NCI-H510A treated with DMSO at 0.1 percent for 48 hours (cell line): ENCODE data around the gene GLI1.
A peak's percentile ranks its signal among the peaks of the same experiment; 100 is the strongest.
"Not testable (repeated sequence)": the region's sequence is repeated elsewhere in the genome, so short reads cannot be mapped to it uniquely, and the experiment has no call there.

Source experiments
- DNase-seq: peaks from one replicate; lab custom pipeline; 2025; lab: John Stamatoyannopoulos, UW

The GLI1 gene

DNA sequence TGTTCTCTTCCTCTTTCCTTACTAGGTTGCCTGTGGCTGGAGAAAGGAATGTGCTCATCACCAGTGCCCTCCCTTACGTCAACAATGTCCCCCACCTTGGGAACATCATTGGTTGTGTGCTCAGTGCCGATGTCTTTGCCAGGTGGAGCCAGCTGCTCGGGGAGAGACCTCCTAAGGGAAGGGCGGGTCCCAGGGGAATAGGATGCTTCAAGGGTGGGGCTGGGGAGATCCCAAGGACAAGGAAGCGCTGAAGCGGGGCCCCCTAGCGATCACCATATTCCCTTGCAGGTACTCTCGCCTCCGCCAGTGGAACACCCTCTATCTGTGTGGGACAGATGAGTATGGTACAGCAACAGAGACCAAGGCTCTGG lies 38.5 kb downstream of the GLI1 start:
- DNase-seq: no peak

DNA sequence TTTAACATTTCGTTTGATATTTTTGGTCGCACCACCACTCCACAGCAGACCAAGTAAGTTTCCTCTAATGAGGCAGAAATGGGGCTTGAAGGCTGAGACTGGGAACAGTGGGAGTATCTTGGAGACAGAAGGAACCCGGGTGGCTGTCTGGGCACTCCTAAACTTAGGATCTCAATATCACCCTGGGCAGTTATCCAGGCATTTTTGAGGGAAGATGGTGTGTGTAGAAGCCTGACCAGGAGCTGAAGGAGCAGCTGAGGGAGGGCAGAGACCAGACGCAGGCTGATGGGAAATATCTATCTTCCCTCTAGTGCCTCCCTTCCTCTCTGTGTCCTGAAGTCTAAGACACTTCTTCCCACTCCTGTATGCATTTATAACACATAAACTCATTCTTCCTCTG lies 39.0 kb downstream of the GLI1 start:
- DNase-seq: no peak

DNA sequence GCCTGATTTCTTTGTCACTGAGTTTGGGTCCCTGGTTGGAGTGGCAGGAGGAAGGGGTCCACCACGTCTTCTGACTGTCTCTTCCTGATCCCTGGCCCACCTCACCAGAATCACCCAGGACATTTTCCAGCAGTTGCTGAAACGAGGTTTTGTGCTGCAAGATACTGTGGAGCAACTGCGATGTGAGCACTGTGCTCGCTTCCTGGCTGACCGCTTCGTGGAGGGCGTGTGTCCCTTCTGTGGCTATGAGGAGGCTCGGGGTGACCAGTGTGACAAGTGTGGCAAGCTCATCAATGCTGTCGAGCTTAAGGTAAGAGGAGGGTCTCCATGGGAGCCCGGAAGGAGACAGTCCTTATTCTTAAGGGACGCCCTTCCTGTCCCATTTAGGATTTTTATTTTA lies 40.6 kb downstream of the GLI1 start:
- no peak for DNase-seq

DNA sequence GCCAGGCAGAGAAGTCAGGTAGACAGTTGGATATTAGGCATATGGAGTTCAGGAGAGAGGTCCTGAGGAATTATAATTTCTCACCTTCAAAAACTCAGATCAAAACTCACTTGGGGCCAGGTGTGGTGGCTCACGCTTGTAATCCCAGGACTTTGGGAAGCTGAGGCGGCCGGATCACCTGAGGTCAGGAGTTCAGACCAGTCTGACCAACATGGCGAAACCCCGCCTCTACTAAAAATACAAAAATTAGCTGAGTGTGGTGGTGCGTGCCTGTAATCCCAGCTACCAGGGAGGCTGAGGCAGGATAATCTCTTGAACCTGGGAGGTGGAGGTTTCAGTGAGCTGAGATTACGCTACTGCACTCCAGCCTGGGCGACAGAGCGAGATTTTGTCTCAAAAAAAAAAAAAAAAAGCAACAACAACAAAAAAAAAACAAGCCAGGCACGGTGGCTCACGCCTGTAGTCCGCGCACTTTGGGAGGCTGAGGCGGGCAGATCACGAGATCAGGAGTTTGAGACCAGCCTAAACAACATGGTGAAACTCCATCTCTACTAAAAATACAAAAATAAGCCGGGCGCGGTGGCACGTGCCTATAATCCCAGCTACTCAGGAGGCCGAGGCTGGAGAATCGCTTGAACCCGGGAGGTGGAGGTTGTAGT lies 42.9 kb downstream of the GLI1 start:
- not testable (repeated sequence) for DNase-seq

DNA sequence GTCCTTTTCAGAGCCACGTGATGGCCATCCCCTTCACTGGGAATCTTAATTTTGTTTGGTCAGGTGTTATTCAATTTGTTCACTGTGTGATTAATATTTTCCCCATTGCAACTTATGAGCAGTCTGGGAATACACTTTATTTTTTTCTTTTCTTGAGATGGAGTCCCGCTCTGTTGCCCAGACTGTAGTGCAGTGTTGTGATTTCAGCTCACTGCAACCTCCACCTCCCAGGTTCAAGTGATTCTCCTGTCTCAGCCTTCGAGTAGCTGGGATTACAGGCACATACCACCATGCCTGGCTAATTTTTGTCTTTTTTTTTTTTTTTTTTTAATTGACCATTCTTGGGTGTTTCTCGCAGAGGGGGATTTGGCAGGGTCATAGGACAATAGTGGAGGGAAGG lies 47.0 kb downstream of the GLI1 start:
- DNase-seq: not testable (repeated sequence)

DNA sequence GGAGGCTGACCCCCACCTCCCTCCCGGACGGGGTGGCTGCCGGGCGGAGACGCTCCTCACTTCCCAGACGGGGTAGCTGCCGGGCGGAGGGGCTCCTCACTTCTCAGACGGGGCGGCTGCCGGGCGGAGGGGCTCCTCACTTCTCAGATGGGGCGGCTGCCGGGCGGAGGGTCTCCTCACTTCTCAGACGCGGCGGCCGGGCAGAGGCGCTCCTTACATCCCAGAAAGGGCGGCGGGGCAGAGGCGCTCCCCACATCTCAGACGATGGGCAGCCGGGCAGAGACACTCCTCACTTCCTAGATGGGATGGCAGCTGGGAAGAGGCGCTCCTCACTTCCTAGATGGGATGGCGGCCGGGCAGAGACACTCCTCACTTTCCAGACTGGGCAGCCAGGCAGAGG lies 48.2 kb downstream of the GLI1 start:
- DNase-seq: not testable (repeated sequence)

DNA sequence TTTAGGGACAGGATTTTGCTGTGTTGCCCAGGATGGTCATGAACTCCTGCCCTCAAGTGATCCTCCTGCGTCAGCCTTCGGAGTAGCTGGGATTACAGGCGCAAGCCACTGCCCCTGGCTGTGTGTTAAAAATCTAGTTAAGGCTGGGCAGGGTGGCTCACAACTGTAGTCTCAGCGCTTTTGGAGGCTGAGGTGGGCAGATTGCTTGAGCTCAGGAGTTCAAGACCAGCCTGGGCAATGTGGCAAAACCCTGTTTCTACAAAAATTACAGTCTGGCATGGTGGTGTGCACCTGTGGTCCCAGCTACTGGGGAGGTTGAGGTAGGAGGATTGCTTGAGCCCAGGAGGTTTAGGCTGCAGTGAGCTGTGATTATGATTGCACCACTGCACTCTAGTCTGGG lies 51.6 kb downstream of the GLI1 start:
- DNase-seq: no peak

DNA sequence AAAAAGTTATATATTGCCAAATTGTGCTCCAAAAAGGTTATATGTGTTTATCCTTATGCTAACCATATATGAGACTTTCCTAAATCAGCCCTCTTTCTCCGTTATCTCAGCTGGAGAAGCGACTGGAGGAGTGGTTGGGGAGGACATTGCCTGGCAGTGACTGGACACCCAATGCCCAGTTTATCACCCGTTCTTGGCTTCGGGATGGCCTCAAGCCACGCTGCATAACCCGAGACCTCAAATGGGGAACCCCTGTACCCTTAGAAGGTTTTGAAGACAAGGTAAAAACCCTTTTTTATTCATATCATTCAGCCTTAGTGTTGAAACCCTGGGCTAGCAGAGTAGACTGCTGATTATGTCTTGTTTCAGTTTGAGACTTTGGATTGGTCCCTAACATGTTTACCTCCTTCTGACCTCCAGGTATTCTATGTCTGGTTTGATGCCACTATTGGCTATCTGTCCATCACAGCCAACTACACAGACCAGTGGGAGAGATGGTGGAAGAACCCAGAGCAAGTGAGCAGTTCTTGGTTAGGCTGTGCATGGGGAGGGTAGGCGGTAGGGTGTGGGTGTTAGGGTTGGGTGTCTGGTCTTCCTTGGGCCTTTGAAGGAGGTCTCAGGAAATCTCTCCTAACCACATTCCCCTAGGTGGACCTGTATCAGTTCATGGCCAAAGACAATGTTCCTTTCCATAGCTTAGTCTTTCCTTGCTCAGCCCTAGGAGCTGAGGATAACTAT lies 52.2 kb downstream of the GLI1 start:
- no peak for DNase-seq

DNA sequence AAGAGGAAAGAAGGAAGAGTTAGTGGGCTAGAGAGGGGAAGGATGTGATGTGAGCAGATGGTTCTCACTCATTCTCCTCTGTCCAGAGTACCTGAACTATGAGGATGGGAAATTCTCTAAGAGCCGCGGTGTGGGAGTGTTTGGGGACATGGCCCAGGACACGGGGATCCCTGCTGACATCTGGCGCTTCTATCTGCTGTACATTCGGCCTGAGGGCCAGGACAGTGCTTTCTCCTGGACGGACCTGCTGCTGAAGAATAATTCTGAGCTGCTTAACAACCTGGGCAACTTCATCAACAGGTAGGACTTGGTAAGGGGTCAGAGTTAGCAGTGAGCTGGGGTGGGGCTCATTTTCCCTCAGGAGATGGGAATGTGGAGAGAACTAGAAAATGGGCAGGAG lies 53.1 kb downstream of the GLI1 start:
- DNase-seq: no peak

DNA sequence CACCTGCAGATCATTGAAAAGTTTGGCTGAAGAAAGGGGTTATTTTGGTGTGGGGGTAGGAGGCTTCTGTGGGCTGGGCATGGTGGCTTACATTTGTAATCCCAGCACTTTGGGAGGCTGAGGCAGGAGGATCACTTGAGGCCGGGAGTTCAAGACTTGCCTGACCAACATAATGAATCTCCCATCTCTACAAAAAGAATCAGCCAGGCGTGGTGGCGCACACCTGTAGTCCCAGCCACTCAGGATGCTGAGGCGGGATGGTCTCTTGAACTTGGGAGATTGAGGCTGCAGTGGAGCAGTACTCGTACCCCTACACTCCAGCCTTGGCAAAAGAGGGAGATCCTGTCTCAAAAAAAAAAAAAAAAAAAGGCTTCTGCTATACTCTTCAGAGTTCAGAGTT lies 53.7 kb downstream of the GLI1 start:
- DNase-seq: no peak

DNA sequence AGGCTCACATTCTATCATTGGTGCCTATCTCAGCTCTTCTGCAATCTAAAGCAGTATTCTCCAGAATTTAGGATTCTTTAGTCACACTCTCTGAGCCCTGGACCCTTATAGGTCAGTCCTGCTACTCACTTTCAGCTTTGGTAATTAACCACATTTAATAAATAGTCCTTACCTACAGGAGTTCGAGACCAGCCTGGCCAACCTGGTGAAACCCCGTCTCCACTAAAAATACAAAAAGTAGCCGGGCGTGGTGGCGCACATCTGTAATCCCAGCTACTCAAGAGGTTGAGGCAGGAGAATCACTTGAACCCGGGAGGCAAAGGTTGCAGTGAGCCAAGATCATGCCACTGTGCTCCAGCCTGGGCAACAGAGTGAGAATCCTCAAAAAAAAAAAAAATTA lies 54.1 kb downstream of the GLI1 start:
- DNase-seq: not testable (repeated sequence)

DNA sequence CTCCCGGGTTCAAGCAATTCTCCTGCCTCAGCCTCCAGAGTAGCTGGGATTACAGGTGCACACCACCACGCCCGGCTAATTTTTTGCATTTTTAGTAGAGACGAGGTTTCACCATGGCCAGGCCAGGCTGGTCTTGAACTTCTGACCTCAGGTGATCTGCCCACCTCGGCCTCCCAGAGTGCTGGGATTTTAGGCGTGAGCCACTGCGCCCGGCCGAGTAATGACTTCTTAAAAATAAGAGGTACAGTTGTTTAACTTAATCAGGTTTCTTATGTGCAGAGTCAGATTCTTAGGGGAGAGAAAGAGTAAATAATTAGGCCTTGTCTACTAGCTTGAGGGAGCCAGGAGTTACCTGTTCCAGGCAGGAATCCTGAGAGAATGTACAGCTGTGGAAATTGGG lies 54.7 kb downstream of the GLI1 start:
- not testable (repeated sequence) for DNase-seq

DNA sequence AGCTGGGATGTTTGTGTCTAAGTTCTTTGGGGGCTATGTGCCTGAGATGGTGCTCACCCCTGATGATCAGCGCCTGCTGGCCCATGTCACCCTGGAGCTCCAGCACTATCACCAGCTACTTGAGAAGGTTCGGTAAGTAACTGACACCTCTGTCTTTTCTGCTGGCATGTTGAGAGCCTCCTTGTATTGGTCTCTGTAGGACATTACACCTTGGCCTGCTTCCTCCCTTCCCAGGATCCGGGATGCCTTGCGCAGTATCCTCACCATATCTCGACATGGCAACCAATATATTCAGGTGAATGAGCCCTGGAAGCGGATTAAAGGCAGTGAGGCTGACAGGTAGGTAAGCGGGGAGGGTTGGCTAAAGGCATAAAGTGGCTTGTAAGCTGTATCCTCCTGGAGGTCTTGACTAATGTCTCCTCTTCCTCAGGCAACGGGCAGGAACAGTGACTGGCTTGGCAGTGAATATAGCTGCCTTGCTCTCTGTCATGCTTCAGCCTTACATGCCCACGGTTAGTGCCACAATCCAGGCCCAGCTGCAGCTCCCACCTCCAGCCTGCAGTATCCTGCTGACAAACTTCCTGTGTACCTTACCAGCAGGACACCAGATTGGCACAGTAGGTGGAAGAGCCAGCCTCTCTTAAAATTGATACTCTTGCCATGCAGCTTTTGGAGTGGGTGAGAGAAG lies 55.3 kb downstream of the GLI1 start:
- peak; percentile 47 for DNase-seq

DNA sequence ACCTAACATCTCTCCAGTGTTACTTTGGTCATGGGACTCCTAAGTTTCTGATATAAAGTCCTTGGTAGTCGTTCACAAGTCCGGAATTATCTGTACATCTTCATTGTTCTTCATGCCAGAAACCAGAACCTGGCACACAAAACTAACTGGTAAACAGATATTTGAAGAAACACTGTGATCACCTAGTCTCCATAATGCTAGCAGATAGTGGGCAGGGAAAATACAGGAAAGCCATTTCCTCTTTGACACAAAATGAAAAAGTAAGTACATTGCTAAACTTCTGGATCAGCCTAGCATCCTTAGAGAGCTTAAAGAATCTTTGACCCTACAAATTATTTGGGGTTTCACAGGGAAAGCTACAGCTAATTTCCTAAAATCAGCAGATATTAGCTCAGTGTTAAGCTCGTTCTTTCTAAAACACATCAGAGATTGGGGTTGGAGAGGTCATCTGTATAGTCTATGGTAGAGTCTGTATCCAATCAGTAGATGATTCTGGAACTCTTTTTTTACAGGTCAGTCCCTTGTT lies 55.9 kb downstream of the GLI1 start:
- DNase-seq: no peak

DNA sequence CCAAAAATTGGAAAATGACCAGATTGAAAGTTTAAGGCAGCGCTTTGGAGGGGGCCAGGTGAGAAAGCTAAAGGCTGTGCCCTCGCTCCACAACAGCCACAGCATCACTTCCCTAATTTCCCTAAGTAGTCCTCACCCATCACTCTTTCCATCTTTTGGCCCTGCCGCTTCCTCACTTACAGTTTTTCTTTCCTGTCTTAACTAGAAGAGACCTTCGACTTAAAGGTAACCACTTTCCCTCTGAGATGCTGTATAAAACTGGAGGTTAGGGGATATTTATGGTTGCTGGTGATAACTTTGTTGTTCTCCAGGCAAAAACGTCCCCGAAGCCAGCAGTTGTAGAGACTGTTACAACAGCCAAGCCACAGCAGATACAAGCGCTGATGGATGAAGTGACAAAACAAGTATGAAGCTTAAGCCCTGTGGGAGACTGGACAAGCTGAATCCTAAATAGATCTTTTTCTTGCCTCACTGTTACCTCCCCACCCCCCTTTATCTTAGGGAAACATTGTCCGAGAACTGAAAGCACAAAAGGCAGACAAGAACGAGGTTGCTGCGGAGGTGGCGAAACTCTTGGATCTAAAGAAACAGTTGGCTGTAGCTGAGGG lies 56.5 kb downstream of the GLI1 start:
- DNase-seq: no peak

DNA sequence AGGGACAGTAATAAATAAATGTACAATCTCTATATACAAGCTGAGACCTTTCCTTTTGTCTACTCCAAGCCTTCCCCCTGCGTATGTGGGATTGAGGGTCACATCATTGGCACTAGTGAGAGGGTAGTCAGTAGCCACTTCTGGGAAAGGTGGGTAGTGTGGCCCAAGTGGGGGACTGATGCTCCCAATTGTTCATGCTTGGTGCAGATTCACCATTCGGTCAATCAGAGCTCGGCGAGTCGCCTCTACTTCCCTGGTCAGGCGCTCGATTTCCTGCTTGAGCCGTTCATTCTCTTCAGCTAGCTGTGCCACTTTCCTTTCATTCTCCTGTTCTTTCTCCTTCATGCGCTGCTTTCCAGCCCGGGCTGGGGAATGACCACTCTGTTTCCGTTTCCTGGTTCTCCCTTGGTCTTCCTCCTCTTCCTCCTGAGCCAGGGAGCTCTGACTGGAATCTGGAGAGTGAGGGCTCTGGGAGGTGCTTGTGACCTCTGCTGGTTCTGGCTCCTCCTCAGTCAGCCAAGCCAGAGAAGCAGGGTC lies 57.1 kb downstream of the GLI1 start:
- DNase-seq: no peak

DNA sequence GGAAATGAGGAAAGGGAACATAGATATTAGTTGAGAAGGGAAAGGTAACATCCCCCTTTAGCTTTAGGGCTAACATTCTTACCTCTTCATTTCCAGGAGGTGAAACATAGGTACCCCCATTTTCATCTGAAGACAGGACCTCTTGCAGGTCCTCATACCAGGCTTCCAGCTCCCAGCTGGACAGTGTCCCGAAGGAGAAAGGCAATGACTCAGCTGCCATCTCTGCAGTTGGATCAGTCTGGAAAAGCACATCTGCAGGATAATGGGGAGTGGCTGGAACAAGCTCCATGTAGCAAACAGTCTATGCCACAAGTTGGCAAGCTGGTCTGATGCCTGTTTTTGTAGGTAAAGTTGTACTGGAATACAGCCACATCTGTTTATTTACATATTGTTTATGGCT lies 57.6 kb downstream of the GLI1 start:
- no peak for DNase-seq

DNA sequence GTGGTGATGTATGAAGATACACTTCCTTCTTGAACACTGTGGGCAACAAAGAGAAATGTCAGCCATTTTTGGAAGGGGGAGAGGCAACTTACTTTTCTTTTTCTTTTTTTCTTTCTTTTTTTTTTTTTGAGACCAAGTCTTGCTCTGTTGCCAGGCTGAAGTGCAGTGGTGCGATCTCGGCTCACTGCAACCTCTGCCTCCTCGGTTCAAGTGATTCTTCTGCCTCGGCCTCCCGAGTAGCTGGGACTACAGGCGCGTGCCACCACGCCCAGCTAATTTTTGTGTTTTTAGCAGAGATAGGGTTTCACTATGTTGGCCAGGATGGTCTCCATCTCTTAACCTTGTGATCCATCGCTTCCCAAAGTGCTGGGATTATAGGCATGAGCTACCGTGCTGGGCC lies 58.1 kb downstream of the GLI1 start:
- DNase-seq: not testable (repeated sequence)

DNA sequence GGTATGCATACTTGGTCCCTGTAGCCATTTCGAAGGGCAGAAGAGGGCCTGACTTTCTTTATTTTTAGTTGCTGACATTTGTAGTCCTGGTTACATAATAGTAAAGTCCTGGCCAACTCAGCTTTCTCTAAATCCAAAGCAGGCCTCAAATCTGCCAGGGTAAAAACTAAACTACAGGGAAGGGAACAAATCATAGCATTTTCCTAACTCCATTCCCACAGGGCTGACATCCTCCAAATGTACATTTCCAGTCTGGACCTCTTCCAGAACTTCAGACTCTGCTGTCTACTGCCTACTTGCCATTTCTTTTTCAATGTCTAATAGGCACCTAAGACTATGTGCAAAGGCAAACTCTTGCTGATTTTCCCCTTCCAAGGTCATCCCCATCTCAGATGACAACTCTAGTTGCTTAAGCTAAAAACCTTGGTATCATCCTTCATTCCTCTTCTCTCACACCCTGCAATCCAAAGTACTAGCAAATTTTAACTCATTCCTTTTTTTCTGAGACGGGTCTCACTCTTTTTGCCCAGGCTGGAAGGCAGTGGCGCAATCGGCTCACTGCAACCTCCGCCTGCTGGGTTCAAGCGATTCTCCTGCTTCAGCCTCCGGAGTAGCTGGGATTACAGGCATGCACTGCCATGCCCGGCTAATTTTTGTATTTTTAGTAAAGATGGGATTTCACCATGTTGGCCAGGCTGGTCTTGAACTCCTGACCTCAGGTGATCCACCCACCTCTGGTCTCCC lies 58.8 kb downstream of the GLI1 start:
- DNase-seq: no peak

DNA sequence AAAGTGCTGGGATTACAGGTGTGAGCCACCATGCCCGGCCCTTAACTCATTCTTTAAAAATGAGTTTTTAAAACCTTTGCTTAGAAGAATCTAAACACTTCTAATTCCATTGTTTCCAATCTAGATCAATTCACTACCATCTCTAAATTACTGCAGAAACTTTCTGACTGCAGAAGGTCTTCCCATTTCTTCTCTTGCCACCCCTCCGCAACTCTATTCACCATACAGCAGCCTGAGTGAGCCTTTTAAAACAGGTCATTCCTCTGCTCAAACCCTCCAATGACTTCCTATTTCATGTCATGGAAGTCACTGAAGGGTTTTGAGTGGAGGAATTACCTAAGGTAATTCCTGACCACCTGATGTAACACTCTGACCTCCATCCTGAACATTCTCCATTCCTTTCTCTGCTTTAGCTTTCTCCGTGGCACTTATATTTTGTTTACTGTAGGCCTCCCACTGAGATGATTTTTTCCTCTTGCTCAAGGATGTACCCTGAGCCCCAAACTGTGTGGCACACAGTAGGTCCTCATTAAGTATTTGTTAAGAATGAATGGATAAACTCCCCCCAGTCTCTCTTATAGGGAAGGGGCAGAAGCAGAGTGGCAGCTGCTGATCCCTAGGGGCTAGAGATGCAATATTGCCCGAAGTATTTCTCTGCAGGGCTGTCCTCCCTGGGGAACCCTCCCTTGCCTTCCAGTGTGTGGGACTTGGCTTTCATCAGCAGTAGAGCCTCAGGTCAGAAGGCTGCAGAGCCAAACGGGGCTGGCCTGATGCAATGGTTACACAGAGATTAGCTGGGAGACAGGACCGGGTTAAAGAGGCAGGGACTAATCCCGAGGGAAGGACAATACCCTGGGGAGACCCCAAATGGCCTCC lies 59.6 kb downstream of the GLI1 start:
- no peak for DNase-seq

DNA sequence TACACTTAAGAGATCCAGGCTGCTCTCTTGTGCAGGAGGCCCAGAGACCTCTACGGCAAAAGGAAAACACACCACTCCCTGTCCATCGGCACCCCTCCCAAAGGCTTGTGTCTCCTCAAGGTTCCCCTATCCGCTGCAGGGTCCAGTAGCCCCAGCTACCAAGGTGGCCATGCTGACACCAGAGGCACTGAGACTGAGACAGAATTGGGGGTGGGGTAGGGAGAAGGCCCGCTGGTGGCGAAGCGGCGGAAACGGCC lies 60.1 kb downstream of the GLI1 start:
- no peak for DNase-seq
